D721Med (cell line): ENCODE results near the gene SPOCK1.

Experiments used
- DNase-seq: peaks from one replicate; pipeline ENCODE4 v3.0.0; 2011; ENCODE audit warnings: low spot score; ENCODE audit not compliant: insufficient read length
- FAIRE-seq: peaks from 2 replicates; lab custom pipeline; 2011; peaks lifted over from hg19 to GRCh38; lab: Jason Lieb, UNC
- CTCF ChIP-seq: IDR thresholded peaks from 2 replicates; pipeline ENCODE4 v1.5.1; 2012; ENCODE audit warnings: mild to moderate bottlenecking, control low read depth; ENCODE audit not compliant: insufficient read depth; ENCODE audit errors: missing control alignments

The SPOCK1 gene

GRCh38 chr5:137269274-137269673 is 229.9 kb downstream of the SPOCK1 start:
- DNase-seq, result no peak
- FAIRE-seq, result no peak
- TF ChIP-seq CTCF, result no peak

GRCh38 chr5:137268646-137269045 is 230.5 kb downstream of the SPOCK1 start:
- no peak for FAIRE-seq
- DNase-seq, result no peak
- TF ChIP-seq CTCF, result no peak

- DNase-seq, result no peak
- no peak for TF ChIP-seq CTCF
Observed at GRCh38 chr5:137266186-137266585, 232.9 kb downstream of the SPOCK1 start.

GRCh38 chr5:137265457-137265856 is 233.7 kb downstream of the SPOCK1 start:
- FAIRE-seq (no peak), DNase-seq (no peak)
- TF ChIP-seq CTCF, result no peak

More at GRCh38 chr5:137266186-137266585, 232.9 kb downstream of the SPOCK1 start:
- FAIRE-seq, result no peak

GRCh38 chr5:137264573-137264972 is 234.6 kb downstream of the SPOCK1 start:
- FAIRE-seq (no peak), DNase-seq (no peak)

GRCh38 chr5:137264041-137264440 is 235.1 kb downstream of the SPOCK1 start:
- DNase-seq, result no peak
- no peak for TF ChIP-seq CTCF
- FAIRE-seq, result no peak

More at GRCh38 chr5:137264573-137264972, 234.6 kb downstream of the SPOCK1 start:
- TF ChIP-seq CTCF, result no peak

GRCh38 chr5:137263371-137264005 is 235.6 kb downstream of the SPOCK1 start:
- TF ChIP-seq CTCF, result no peak
- FAIRE-seq (no peak), DNase-seq (no peak)
